ENCODE results near the gene VNN1.
"Not testable (repeated sequence)": the region's sequence is repeated elsewhere in the genome, so short reads cannot be mapped to it uniquely, and the experiment has no call there.

VNN1 gene

DNA sequence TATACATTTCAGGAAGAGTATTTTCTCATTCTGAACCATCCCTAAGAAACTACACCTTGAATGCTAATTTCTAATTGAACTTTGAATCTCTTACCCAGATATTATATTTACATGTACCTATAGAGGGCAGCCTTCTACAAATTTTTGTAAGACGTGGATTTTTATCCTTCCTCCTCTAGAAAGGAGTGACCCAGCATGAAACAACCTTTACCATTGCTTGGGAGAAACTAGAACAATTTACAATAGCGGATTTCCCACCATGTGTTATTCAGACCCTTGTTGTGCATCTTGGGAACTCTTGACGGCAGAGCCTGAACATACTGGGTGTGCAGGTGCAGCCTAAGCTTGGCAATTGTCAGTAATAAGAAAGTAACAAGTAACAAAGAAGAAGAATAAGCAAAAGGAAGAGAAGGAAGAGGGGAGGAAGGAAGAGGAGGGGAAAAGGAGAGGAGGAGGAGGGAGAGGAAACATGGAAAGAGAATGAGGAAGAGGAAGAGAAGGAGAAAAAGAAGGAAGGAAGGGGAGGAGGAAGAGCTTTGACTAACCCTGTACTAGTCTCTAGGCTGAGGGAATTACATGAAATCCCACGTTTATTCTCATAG, 44.1 kb downstream of the VNN1 start:
- DNase-seq (ENCODE audit: low read depth), result no peak

DNA sequence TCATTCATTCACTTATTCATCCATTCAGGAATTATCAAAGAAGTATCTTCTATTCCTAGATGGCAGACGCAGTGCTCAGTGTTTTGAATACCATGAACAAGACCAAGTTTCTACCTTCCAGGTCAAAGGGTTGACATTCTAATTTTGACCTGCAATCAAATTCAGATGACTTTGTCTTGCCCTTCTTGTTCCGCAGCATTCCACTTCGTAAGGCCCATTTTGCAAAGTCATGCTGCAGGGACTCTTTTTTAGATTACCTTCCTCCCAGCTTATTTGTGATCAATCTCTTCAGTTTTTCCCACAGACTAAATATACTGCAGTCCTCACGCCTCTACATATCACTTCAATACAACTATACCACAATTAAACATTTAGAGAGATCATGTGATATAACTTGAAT, 47.7 kb downstream of the VNN1 start:
- no peak for DNase-seq (ENCODE audit: low read depth)

DNA sequence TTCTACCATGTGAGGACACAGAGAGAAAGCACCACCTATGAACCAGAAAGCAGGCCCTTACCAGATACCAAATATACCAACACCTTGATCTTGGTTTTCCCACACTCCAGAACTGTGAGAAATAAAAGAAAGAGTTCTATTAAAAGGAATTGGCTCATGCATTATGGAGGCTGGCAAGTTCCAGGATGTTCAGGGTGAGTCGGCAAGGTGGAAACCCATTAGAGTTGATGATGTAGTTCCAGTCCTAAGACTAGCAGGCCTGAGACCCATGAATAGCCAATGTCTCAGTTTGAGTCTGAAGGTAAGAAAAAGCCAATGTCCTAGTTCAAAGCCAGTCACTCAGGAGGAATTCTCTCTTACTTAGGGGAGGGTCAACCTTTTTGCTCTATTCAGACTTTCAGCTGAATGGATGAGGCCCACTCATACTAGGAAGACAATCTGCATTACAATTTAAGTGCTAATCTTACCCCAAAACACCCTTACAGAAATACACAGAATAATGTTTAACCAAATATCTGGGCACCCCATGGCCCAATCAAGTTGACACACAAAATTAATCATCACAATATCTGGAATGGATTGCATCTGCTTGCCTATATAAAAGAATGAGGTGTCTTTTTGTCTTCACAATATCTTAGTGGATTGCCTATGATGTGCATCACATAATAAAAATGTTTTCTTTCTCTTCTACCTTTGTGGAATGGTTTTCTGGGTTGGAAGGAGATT, 49.4 kb downstream of the VNN1 start:
- no peak for DNase-seq (ENCODE audit: low read depth)

DNA sequence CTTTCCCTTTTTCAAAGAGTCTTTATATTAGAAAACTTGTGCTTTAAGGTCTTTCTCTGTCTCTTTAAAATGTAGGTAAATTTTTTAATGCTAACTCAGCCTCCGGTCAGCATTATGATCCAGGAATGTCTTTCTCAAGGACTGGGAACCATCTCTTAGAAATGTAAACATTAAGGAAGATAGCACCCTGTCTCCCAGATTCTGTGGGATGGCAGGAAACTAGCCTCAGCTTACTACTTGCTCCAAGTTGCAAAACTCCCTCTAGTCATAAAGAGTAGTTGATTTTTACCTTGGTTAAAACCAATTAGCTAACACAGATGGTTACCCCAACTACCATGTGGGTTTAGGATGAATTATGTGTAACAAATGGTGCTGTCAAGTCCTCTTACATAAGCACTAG, 50.2 kb downstream of the VNN1 start:
- DNase-seq (ENCODE audit: low read depth), result no peak

DNA sequence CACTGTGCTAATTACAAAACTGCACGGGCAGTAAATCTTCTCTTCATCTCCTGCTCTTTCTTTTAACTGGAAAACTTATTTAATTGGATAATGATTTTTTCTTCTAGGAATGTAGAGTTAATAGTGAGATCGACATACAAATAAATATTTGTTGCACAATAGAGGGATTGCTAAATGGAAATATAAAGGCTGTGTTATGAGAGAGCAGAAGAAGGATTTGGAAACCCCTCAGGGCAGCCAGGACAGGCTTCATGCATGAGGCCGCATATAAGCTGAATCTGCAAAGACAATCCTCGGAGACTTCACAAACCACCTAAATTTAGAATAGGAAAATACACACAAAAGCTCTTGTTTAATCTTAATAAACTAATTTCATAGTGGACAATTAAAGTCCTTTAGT, 51.9 kb downstream of the VNN1 start:
- DNase-seq (ENCODE audit: low read depth), result no peak

DNA sequence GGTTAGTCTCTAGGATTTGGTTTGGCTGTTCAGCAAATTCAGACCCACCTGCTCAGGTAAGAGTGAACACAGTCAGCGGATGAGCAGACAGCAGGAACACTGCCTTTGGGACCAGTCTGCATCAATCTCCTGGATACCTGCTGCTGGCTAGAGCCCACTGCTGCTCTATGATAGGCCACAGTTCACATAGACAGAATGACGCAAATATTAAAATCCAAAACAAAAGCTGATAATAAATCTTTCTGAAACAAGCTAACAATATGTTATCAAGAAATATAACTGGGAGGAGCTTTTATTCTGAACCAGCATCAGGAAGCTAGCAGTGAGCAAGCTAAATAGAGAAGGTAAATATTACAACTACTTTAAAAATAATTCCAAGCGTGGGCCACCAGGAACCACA, 54.8 kb downstream of the VNN1 start, which contains the start of gene TAAR1:
Gene TAAR1, minus strand, starts transcription at position 101 of the 400 bp plus-strand sequence. CDS start 13,179 bp downstream, outside the sequence.
- no peak for DNase-seq (ENCODE audit: low read depth)

DNA sequence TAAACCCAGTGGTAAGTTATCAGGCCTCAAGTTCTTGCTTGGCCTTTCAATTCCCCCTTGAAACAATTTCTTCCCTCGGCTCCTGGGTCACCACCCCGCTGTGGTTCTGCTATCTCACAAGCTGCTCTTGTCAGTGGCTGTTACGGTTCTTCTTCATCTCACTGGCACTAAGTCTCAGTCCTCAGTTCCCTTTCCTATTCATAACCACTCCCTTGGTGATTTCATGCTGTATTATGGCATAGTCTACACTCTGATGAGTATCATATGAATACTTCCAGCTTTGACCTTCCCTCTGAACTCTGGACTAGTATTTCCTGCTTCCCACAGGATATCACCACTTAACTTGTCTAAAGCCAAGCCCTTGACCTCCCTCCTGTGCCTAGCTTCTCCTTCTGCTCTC, 62.8 kb downstream of the VNN1 start:
- no peak for DNase-seq (ENCODE audit: low read depth)

DNA sequence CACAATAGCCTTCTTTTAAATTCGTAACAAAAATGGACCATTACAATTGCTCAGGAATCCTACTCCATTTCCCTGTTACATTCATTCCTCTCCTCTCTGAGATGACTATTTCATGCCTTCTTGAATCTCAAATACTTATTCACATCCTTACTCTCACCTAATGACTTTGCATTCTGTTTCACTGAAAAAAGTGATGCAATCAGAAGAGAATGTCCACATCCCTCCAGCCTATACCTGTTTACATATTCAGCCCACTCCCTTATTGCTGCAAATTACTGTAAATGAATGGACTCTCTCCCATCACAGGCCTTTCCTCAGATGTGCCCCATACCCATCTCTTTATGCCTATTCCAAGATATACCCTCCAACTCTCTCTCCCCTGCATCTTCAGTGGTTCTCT, 63.4 kb downstream of the VNN1 start:
- DNase-seq (ENCODE audit: low read depth), result no peak

DNA sequence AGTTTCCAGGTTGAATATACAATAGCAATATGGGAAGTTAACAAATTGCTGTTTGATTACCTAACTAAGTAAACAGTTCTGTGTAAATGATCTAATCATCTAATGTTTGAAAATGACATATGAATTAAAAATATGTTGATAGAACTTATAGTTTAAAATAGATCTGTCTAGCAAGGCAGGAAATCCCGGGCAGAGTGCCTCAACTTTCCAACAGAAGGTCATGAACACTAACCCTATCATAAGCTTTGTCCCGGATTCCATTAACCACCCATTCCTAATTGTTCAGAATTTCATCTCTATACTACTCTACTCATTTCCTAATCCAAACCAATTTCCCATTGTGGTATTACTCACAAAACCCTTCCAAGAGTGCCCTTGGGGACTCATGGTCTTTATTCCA, 65.0 kb downstream of the VNN1 start:
- no peak for DNase-seq (ENCODE audit: low read depth)

DNA sequence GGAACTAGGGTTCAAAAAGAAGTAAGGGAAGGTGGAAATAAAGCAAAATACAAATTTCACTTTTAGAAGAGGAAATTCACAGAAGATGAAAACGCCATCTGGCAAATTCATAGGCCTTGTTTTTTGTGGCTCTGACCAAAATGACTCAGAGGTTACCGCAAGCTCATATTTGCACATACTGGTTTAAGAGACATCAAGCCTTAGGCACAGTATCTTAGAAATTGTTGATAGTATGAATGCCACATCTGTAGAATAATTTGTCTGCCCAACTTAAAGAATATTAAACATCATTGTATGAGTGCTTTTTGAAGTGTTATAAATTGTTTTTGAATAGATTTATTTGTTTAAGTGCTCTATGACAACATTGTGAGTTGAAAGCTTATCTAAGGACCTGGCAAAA, 65.5 kb downstream of the VNN1 start:
- DNase-seq (ENCODE audit: low read depth), result no peak

DNA sequence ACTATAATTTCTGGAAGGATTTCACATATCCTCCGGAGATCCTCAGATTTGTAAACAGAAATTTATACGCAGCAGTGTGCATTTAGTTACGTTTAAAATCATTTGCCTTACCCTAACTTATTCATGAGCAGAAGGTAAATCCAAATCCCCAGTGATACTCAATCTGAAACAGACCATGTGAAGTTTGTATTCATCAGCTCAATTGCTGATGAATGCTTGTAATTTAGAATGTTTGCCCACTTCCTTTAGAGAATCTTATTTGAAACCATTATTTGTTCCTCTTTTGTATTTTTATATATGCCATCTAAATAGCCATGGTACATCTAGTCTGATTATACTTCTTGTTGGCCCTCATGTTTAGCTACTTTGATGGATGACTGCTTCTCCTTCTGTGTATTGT, 70.3 kb downstream of the VNN1 start:
- DNase-seq (ENCODE audit: low read depth), result no peak

DNA sequence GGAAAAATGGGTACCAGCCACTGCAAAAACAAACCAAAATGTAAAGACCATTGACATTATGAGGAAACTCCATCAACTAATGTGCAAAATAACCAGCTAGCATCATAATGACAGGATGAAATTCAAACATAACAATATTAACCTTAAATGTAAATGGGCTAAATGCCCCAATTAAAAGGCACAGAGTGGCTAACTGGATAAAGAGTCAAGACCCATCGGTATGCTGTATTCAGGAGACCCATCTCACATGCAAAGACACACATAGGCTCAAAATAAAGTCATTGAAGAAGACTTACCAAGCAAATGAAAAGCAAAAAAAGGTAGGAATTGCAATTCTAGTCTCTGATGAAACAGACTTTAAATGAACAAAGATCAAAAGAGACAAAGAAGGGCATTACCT, 76.7 kb downstream of the VNN1 start:
- DNase-seq (ENCODE audit: low read depth), result not testable (repeated sequence)

DNA sequence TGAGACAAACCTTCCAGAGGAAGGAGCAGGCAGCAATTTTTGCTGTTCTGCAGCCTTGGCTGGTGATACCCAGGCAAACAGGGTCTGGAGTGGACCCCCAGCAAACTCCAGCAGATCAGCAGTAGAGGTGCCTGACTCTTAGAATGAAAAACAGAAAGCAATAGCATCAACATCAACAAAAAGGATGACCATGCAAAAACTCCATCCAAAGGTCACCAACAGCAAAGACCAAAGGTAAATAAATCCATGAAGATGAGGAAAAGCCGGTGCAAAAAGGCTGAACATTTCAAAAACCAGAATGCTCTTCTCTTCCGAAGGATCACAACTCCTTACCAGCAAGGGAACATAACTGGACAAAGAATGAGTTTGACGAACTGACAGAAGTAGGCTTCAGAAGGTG, 77.9 kb downstream of the VNN1 start:
- not testable (repeated sequence) for DNase-seq (ENCODE audit: low read depth)

DNA sequence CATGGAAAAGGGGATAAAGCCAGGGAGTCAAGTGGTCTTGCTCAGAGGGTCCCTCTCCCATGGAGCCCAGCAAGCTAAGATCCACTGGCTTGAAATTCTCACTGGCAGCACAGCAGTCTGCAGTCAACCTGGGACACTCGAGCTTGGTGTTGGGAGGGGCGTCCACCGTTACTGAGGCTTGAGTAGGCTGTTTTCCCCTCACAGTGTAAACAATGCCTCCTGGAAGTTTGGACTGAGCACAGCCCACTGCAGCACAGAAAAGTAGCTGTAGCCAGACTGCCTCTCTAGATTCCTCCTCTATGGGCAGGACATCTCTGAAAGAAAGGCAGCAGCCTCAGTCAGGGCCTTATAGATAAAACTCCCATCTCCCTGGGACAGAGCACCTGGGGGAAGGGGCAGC, 78.6 kb downstream of the VNN1 start:
- not testable (repeated sequence) for DNase-seq (ENCODE audit: low read depth)

DNA sequence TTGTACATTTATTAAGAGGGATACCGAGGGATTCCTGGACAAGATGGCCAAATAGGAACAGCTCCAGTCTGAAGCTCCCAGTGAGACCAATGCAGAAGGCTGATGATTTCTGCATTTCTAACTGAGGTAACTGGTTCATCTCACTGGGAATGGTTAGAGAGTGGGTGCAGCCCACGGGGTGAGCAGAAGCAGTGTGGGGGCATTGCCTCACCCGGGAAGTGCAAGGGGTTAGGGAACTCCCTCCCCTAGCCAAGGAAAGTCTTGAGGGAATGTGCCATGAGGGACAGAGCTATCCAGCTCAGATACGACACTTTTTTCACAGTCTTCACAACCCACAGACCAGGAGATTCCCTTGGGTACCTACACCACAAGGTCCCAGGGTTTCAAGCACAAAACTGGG, 79.1 kb downstream of the VNN1 start:
- no peak for DNase-seq (ENCODE audit: low read depth)

DNA sequence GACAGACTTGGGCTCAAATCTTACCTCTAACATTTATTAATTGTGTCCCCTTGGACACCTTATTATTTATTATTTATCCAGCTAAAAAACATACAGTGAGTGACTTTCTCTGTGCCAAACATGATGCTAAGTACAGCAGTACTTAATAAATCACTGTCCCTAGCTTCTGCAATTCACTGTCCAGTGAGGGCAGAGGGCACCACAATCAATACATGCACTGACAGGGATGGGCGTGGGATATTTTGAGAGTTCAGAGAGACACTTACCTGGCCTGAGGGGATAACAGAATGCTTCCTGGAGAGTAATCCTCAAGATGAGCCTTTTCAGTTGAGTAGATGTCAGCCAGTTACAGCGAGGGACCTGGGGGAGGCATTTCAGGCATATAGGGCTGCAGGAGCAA, 80.5 kb downstream of the VNN1 start:
- DNase-seq (ENCODE audit: low read depth), result no peak

Data from T-helper 22 cell (primary cell).